ENCODE data around the gene KIAA2012.

GRCh38 chr2:202060218-202060617, 12.8 kb upstream of the KIAA2012 start:
- TF ChIP-seq, protein P1, sequence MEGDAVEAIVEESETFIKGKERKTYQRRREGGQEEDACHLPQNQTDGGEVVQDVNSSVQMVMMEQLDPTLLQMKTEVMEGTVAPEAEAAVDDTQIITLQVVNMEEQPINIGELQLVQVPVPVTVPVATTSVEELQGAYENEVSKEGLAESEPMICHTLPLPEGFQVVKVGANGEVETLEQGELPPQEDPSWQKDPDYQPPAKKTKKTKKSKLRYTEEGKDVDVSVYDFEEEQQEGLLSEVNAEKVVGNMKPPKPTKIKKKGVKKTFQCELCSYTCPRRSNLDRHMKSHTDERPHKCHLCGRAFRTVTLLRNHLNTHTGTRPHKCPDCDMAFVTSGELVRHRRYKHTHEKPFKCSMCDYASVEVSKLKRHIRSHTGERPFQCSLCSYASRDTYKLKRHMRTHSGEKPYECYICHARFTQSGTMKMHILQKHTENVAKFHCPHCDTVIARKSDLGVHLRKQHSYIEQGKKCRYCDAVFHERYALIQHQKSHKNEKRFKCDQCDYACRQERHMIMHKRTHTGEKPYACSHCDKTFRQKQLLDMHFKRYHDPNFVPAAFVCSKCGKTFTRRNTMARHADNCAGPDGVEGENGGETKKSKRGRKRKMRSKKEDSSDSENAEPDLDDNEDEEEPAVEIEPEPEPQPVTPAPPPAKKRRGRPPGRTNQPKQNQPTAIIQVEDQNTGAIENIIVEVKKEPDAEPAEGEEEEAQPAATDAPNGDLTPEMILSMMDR (IDR thresholded peaks at IDR 0.05; ENCODE audit: low read depth, low read length): peak; percentile 19
- no peak for TF ChIP-seq MAX (IDR thresholded peaks at IDR 0.05; ENCODE audit: low read depth, low read length)
- no peak for TF ChIP-seq POLR2A (IDR thresholded peaks at IDR 0.05; ENCODE audit: extremely low read depth, insufficient read length)

Measured in NB4 (cell line).